ENCODE results near the gene NCMAP.

- TF ChIP-seq MYC (IDR thresholded peaks at IDR 0.05; ENCODE audit: low read depth, low read length) (no peak), CTCF (IDR thresholded peaks at IDR 0.05; ENCODE audit: low read depth, low read length) (no peak), MAX (IDR thresholded peaks at IDR 0.05; ENCODE audit: low read depth, low read length) (no peak), POLR2A (IDR thresholded peaks at IDR 0.05; ENCODE audit: extremely low read depth, insufficient read length) (no peak)
Observed at GRCh38 chr1:24580756-24581155, 24.9 kb downstream of the NCMAP start.

All from NB4 (cell line).